Transverse colon (tissue), 4 donors: ENCODE data around the gene CYLC2. TPM values are rescaled to one million over a fixed set of nuclear protein-coding genes. Genes with fewer than 3 reads are reported as not detected.

ENCODE experiments used
- DNase-seq: peaks from one replicate; pipeline ENCODE4 v3.0.0-alpha.2; 2019
- H3K27ac ChIP-seq, 4 donors: fragments of 200-600 bp; sonication (generic); 2 replicates each; pipeline ENCODE4 v1.5.1; 2016 to 2018; ENCODE audit warnings: inconsistent platforms in 4 of 4
- H3K27me3 ChIP-seq: fragments of 200-600 bp; sonication (generic); 2 replicates; pipeline ENCODE4 v1.5.1; 2017; ENCODE audit warnings: inconsistent platforms
- H3K36me3 ChIP-seq, 4 donors: fragments of 200-600 bp; sonication (generic); 2 replicates each; pipeline ENCODE4 v1.5.1; 2017 to 2019; ENCODE audit warnings: inconsistent platforms in 4 of 4
- H3K4me1 ChIP-seq, 4 donors: fragments of 200-600 bp; sonication (generic); 2 replicates each; pipeline ENCODE4 v1.5.1; 2017 to 2020; ENCODE audit warnings: inconsistent platforms in 4 of 4
- H3K4me3 ChIP-seq, 4 donors: fragments of 200-600 bp; sonication (generic); 1 replicate in 1 of 4; 2 replicates in 3 of 4; pipeline versions ENCODE4 v1.5.1 to v1.6.1; 2017 to 2019; ENCODE audit warnings: inconsistent platforms in 4 of 4
- H3K9me3 ChIP-seq, 2 donors: fragments of 200-600 bp; sonication (generic); 2 replicates each; pipeline ENCODE4 v1.5.1; 2017 to 2019; ENCODE audit warnings: inconsistent platforms in 2 of 2
- EP300 ChIP-seq: sonication (generic); formaldehyde crosslinking; IDR thresholded peaks from one replicate; pipeline ENCODE4 v1.6.1; 2017; ENCODE audit warnings: antibody characterized with exemption, low read depth
- POLR2A ChIP-seq: fragments of 450-650 bp; IDR thresholded peaks from one replicate; pipeline ENCODE4 v1.6.1; 2016; ENCODE audit warnings: antibody characterized with exemption, mild to moderate bottlenecking, moderate library complexity
- POLR2AphosphoS5 ChIP-seq, 3 donors: sonication (generic); formaldehyde crosslinking; IDR thresholded peaks; one replicate each; pipeline ENCODE4 v1.6.1; 2016; ENCODE audit warnings: antibody characterized with exemption in 3 of 3
- whole genome bisulfite sequencing, 2 donors: methylation state at CpG; one replicate each; pipeline ENCODE4 v1.1.5; 2018; ENCODE audit warnings: low coverage in 1 of 2; 5-methylcytosine and 5-hydroxymethylcytosine counted together
- in situ Hi-C, 4 donors: fragments of 200-750 bp; cut with MboI; loops; one replicate each; pipeline versions ENCODE4 v1.15.0 to v1.15.1; 2017; ENCODE audit warnings: low sequenced_read_pairs in 3 of 4, low pct_ligation_motif_present in 1 of 4, low pct_unique_long_range_greater_than_20kb in 1 of 4
- intact Hi-C: fragments of 100-400 bp; cut with DNase I; formaldehyde crosslinking; loops from one replicate; pipeline ENCODE4 v1.15.1; 2023; ENCODE audit warnings: low total_unique reads
- total RNA-seq, 4 donors: library from RNA; depleted of rRNA; stranded (reverse); fragments of >200 nt; gene quantifications; one replicate each; pipeline ENCODE4 v1.1.0, GENCODE V29; 2016
- TF ChIP-seq, protein P1 (sequence below), 5 experiments: fragments of 200-600 bp in 3 of 5; fragments of 450-650 bp in 2 of 5; sonication (generic) in 3 of 5; IDR thresholded peaks; 1 replicate in 2 of 5; 2 replicates in 3 of 5; pipeline ENCODE4 v1.5.1; 2016 to 2017; ENCODE audit warnings: antibody characterized with exemption in 5 of 5, inconsistent platforms in 3 of 5, mild to moderate bottlenecking in 2 of 5, moderate library complexity in 1 of 5

CYLC2 gene
- total RNA-seq, 4 donors from 2014 or later: not detected

DNA sequence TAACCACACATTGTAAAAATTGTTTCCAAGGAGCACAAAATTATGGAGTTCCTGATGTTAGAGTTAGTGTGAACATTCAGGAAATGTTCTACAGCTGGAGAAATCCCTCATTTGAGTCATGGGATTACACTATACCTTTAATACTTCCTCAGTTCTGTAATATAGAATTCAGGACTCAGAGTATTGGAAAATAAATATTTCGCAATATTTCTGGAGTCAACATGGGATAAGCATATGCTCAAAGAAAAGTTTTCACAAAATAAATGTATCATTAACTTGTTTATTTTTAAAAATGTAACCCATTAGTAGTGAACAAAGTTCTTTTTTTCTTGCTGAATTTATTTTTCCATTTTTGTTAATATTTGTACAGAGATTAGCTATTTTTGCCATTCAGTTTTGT is 8.6 kb downstream of the CYLC2 start:
- 93 to 100% methylated on average over 1 of the region's 1 CpG for WGBS, 2 donors
- in situ Hi-C loops (no loop called here), intact Hi-C loops (no loop called here)

DNA sequence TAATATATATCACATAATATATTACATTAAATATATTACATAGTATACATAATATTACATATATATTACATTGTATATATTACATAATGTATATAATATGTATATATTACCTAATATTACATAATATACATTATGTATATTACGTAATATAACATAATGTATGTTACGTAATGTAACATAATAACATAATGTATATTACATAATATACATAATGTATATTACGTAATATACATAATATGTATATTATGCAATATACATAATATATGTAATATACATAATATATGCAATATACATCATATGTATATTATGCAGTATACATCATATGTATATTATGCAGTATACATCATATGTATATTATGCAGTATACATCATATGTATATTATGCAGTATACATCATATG is 19.1 kb downstream of the CYLC2 start:
- Histone ChIP-seq H3K27me3 (no peaks in the 10 kb centered on the region), H3K9me3 (no peaks in the 10 kb centered on the region), H3K4me3 (no peak overlapping the region), H3K36me3 (no peaks in the 10 kb centered on the region), H3K4me1 (no peaks in the 10 kb centered on the region), H3K27ac (no peak overlapping the region)
- TF ChIP-seq POLR2AphosphoS5 (IDR thresholded peaks at IDR 0.05) (no peak), POLR2A (no peak), EP300 (no peak)
- TF ChIP-seq, protein P1, sequence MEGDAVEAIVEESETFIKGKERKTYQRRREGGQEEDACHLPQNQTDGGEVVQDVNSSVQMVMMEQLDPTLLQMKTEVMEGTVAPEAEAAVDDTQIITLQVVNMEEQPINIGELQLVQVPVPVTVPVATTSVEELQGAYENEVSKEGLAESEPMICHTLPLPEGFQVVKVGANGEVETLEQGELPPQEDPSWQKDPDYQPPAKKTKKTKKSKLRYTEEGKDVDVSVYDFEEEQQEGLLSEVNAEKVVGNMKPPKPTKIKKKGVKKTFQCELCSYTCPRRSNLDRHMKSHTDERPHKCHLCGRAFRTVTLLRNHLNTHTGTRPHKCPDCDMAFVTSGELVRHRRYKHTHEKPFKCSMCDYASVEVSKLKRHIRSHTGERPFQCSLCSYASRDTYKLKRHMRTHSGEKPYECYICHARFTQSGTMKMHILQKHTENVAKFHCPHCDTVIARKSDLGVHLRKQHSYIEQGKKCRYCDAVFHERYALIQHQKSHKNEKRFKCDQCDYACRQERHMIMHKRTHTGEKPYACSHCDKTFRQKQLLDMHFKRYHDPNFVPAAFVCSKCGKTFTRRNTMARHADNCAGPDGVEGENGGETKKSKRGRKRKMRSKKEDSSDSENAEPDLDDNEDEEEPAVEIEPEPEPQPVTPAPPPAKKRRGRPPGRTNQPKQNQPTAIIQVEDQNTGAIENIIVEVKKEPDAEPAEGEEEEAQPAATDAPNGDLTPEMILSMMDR (IDR thresholded peaks at IDR 0.05): no peak
- WGBS, 2 donors: 86 to 97% methylated on average over 1 to 3 of the region's 3 CpGs
- no peak for DNase-seq
- in situ Hi-C loops (no loop called here), intact Hi-C loops (loop anchor here (5.0 kb wide), 1 partner anchor 407 kb away; no protein-coding TSS in a partner anchor)

More for the DNA sequence above, 8.6 kb downstream of the CYLC2 start:
- no peak for DNase-seq
- Histone ChIP-seq H3K4me3 (no peak overlapping the region), H3K9me3 (no peaks in the 10 kb centered on the region), H3K27ac (no peak overlapping the region), H3K36me3 (no peaks in the 10 kb centered on the region), H3K27me3 (no peaks in the 10 kb centered on the region), H3K4me1 (no peaks in the 10 kb centered on the region)
- TF ChIP-seq, protein P1 (IDR thresholded peaks at IDR 0.05): no peak
- TF ChIP-seq POLR2AphosphoS5 (IDR thresholded peaks at IDR 0.05) (no peak), POLR2A (no peak), EP300 (no peak)

DNA sequence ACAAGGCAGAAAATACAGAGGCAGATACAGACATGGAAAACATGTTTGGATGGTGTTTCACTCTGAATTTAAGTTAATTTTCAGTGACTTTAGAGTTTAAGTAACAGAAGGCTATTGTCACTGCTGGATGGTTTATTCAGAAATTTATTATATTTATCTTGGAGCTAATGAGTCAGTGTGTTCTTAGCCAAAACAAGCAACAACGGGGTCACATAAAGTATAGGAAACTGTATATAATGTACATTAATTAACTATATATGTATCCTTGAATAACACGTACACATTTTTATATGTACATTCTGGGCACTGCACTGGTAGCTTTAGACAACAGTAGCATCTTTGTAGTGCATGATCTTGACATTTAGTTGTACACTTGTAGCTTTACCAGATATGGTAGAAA is 30.7 kb downstream of the CYLC2 start:
- Histone ChIP-seq H3K36me3 (no peaks in the 10 kb centered on the region), H3K27ac (no peak overlapping the region), H3K9me3 (no peaks in the 10 kb centered on the region), H3K4me1 (no peaks in the 10 kb centered on the region), H3K27me3 (no peaks in the 10 kb centered on the region), H3K4me3 (no peak overlapping the region)
- TF ChIP-seq, protein P1 (IDR thresholded peaks at IDR 0.05): no peak
- TF ChIP-seq EP300: no peak
- TF ChIP-seq POLR2A: no peak
- TF ChIP-seq POLR2AphosphoS5 (IDR thresholded peaks at IDR 0.05): no peak
- WGBS, 2 donors: 46 to 52% methylated on average over 2 of the region's 2 CpGs
- intact Hi-C loops (no loop called here), in situ Hi-C loops (no loop called here)
- DNase-seq: no peak

DNA sequence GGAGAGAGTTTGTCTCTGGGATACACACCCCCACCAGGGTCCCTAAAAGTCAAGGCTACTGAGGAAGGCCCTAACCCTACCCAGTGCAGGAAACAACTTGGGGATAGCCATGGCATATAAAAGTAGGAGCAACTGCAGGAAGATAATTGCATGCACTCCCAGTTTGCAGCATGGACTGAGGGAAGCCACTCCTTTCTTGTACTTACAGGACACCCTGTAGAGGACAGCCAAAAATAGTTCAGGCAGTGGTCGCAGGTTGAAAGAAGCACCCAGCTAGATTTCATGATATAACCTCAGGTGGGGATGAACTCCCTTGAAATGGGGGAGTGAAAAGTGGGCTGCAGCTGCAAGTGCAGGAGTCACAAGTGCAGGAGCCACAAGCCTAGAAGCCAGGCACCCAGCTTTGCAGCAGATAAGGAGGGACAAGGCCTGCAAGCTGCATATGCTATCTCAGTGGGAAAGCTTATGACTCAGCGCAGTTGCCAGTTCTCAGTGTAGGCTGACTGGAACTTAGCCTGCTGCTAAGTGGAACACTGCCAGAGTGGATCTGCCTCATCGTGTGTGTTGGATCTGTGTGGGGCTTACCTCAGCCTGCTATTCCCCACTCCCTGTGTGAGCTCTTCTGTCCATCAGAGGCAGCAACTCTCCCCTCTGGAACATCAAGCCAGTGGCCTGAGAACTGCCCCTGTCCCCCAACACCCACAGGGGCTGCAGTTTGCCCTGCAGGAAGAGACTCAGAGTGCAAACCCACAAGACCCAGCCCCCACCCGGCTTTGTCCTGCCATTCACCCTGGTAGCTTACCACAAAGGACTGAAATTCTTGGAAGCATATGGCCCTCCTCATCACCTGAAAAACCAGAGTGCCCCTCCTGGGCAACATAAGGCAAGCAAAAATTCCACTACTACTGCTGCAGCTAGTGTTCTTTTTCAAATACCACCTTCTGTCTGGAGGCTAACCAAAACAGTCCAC is 42.7 kb downstream of the CYLC2 start:
- WGBS, 2 donors: 83% methylated on average over 4 of the region's 4 CpGs; no CpG with 5 or more reads in 1 of the 2 donors
- Histone ChIP-seq H3K9me3 (no peaks in the 10 kb centered on the region), H3K27ac (no peak overlapping the region), H3K27me3 (no peaks in the 10 kb centered on the region), H3K4me1 (no peaks in the 10 kb centered on the region), H3K4me3 (no peak overlapping the region), H3K36me3 (no peaks in the 10 kb centered on the region)
- in situ Hi-C loops: no loop called here
- TF ChIP-seq, protein P1 (IDR thresholded peaks at IDR 0.05): no peak
- TF ChIP-seq EP300: no peak
- DNase-seq: no peak
- intact Hi-C loops: no loop called here
